ENCODE data around the gene PAK1.

DNA sequence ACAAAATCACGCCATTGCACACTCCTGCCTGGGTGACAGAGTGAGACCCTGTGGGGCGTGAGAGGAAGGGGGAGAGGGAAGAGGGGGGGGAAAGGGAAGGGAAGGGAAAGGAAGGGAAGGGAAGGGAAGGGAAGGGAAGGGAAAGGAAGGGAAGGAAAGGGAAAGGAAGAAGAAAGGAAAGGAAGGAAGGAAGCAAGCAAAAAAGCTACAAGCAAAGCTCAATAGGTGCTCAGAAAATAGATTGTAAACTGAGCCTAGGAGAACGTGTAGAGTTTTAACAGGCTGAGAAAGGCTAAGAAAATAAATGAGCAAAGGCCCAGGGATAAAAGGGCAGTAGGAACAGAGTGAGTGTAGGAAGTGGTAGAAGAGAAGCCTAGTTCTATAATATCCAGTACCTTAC is 141.6 kb downstream of the PAK1 start:
- TF ChIP-seq, protein P1, sequence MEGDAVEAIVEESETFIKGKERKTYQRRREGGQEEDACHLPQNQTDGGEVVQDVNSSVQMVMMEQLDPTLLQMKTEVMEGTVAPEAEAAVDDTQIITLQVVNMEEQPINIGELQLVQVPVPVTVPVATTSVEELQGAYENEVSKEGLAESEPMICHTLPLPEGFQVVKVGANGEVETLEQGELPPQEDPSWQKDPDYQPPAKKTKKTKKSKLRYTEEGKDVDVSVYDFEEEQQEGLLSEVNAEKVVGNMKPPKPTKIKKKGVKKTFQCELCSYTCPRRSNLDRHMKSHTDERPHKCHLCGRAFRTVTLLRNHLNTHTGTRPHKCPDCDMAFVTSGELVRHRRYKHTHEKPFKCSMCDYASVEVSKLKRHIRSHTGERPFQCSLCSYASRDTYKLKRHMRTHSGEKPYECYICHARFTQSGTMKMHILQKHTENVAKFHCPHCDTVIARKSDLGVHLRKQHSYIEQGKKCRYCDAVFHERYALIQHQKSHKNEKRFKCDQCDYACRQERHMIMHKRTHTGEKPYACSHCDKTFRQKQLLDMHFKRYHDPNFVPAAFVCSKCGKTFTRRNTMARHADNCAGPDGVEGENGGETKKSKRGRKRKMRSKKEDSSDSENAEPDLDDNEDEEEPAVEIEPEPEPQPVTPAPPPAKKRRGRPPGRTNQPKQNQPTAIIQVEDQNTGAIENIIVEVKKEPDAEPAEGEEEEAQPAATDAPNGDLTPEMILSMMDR (IDR thresholded peaks at IDR 0.05): no peak
- no peak for TF ChIP-seq ZFX (IDR thresholded peaks at IDR 0.05; ENCODE audit: borderline replicate concordance)
